LHCN-M2 (cell line): ENCODE results near the gene ELN. TPM values are rescaled to one million over a fixed set of nuclear protein-coding genes. Genes with fewer than 3 reads are reported as not detected.

Experiments used
- DNase-seq: peaks from one replicate; pipeline ENCODE4 v3.0.0-alpha.2; 2012; ENCODE audit warnings: low read depth
- total RNA-seq: library from RNA; depleted of rRNA; stranded (reverse); fragments of >200 nt; gene quantifications from 2 replicates; pipeline ENCODE4 v1.2.3, GENCODE V29; 2014

Gene ELN
- total RNA-seq, 1 experiment from 2014 or later: 3.3 TPM

GRCh38 chr7:74023092-74023536 is 4.9 kb upstream of the ELN start:
- peak; percentile 78 for DNase-seq

DNA sequence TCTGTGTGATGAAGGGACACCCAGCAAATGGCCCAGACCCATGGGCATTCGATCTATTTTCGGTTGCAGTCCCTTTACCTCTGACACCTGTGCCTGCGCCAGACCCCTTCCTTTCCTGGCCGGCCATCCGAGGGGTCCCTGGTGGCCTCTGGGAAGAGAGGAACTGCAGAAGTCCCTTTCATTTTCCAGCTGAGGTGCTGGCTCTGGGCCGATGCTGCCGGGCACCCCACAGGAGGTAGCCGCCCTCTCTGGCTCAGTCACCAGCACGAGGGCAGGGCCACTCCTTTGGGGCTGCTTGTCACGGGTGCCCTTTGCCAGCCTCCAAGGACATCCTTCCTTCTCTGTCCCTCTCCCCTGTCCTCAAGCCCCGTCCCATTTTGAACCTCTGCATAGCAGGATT is 4.2 kb upstream of the ELN start:
- no peak for DNase-seq

DNA sequence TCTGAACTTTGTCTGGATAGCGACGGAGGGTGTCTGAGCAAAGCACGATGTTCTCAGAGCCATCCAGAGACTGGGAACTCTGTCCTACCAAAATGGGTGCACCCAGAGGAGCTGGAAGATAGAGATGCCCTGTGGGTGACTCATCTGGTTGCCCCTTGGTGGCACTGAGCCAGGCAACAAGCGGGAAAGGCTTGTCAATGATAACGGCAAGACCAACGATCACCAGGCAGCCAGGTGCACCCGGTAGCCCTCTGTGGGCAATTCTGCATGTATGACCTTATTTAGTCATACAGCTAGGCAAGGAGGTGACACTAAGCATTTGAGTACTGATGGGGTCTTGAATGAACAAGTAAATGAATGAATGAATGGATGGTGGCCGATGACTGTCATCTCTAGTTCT is 2.8 kb upstream of the ELN start:
- no peak for DNase-seq

- no peak for DNase-seq
These were observed 2.2 kb upstream of the ELN start for GRCh38 chr7:74025730-74026129.

GRCh38 chr7:74026406-74026902 is 1.5 kb upstream of the ELN start:
- DNase-seq: no peak

DNA sequence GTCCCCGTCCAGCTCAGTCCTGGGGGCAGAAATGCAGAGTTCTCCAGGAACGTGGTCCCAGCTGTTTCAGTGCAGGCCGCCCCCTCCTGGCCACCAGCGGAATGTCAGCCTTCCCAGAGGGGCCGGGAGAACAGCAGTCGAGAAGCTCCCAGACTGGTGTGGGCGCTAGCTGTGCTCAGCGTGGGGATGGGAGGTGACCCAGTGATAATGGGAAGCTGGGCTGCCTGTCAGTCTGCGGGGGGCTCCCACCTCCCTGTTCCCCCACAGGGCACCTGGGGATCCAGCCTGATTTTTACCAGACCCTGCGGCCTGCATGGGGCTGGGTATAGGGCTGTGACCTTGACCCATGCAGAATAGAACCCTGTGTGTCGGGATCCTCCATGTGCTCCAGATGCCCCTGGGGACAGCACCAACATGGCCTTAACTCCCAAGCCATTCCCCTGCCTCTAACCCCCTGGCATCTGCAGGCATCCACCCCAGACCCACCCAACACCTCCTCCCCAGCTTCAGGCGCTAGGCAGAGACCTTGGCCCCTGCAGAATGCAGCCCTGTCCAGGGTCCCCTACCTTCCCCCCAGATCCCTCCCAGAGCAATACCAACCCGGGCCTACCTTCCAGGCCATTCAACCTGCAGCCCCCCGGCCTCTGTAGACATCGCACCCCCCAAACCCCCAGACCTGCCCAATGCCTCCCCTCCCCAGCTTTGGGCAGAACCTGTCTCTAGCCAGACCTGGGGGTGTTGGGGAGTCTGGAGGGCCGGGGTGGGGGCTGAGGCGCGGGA is 880 bp upstream of the ELN start:
- DNase-seq: peak; percentile 58

DNA sequence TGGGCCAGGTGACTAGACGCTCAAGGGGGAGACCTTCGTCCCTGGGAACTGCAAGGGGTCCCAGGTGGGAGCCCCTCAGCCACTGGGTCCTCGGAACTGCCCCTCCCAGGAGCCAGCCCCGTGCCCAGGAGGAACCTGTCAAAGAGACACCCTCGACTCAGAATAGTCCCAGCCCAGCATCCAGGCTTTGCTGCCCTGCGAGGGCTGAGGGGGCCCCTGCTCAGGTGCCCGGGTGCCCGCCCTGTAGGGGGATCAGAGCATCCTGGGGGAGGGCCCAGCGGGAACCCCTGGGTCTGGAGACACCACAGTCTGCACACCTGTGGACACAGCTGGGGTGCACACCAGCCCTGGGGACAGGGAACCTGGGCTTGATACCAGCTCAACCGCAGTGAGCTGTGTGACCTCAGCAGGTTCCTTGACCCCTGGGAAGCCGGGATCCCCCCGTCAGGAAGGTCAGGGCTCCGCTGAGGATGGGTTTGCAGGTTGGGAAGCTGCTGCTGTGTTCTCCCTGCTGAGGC is 407 bp downstream of the ELN start:
- no peak for DNase-seq

- no peak for DNase-seq
These were observed 1.3 kb downstream of the ELN start for GRCh38 chr7:74029089-74029785.

DNA sequence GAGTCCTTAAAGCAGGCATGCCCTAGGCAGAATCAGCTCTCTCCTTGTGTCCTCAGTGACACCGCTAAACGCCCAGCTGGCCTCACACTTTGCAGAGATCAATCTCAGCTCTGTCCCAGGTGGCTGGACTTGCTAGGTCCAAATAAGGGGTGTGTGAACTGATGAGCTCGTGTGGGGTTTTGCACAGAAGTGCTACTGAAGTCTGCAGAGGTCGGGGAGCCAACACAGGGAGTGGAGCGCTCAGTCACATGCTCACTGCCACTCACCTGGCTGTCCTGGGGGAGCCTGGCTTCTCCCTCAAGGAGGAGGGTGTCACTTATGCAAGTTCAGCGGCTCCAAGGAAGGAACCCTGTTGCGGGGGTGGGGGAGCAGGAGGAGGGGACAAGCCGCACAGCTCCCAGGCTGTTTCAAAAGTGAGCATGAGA is 2.0 kb downstream of the ELN start:
- no peak for DNase-seq

- no peak for DNase-seq
These were observed 2.9 kb downstream of the ELN start for GRCh38 chr7:74030861-74031260.

GRCh38 chr7:74031403-74032190 is 3.6 kb downstream of the ELN start:
- DNase-seq: peak; percentile 42

DNA sequence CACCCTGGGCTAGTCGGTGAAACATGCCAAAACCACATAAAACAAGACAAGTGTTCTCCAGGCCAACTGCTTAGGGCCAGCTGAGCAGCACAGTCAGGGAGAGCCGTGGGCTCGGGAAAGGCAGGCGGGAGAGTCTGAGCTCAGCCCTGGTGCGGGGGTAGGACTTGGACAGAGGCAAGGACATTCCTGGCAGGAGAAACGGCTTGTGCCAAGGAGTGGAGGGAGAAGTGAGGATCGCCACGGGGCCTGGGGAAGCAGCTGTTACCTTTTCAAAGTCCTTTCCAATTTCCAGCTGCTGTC is 4.2 kb downstream of the ELN start:
- peak; percentile 86 for DNase-seq

GRCh38 chr7:74032624-74033371 is 4.8 kb downstream of the ELN start:
- DNase-seq: no peak

DNA sequence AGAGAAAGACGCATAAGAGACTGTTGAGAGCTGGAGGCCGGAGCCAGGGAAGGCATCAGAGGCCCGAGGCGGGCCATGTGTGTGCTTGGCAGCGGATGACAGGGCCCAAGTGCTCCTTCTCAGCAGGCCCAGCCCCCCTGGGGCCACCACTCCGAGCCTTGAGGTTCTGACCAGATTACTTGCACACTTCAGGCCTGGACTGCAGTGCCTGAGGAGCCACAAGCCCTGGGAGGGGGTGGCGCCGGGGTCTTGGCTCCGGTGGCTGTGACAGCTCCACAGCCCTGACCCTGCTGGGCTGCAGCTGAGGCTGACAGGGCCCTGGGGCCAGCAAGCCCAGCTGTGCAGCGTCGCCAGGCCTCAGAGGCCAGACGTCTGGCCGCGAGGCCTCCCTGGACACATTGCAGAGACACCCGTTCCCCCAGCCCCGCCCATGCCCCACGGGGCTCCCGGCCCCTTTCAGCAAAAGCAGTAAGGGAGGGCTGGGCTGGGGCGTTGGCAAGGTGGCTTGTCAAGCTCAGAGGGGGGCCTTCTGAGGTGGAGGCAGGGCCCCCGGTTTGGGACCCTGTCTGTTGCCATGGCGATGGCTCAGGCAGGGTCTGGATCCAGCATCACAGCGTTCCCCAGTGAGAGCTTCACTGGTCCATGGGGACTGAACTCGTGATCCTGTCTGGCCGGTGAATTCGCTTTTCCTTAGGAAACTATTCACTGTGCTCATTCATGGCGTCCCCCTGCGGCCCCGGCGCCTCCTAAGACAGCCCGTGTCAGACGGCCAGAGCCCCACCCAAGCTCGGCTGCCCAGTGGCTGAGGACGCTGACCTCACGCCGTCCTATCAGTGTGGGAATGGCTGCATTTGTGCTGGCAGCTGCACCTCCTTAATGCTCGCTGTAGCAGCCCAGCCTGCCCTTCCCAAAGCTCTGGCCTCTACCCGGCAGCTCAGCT is 5.7 kb downstream of the ELN start:
- no peak for DNase-seq

- no peak for DNase-seq
These were observed 9.6 kb downstream of the ELN start for GRCh38 chr7:74037609-74038008.

DNA sequence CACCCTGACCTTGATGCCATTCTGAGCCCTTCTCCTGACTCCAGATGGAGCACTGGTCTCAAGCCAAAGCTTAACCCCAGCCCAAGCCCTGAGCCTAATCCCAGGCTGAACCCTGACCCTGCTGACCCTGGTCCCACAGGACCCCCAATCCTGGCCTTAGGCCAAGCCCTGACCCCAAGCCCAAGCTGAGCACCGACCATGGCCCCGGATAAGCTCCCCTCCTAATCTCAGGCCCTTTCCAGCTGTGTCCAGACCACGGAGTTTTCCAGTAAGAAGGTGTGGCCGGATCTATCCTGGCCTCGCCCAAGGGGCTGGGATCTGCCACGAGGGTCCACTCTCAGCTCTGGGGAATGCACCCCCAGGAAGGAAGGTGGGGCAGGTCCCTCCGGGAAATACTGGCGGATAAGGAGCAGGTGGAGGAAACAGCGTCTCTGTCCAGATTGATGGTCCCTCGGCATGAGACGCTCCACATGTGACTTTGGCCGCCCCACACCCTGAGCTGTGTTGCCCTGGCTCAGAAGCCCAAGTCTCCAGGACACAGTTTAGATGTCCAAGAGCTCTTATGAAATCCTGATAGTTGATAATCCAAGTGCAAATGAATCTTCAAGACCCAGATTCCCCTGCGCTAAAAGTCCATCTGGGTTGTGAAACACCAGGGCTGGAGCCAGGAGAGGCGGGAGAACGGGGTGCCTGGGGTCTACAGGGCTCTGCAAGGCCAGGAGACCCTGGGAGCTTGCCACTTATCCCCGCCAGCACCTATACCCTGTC is 10.4 kb downstream of the ELN start:
- no peak for DNase-seq

DNA sequence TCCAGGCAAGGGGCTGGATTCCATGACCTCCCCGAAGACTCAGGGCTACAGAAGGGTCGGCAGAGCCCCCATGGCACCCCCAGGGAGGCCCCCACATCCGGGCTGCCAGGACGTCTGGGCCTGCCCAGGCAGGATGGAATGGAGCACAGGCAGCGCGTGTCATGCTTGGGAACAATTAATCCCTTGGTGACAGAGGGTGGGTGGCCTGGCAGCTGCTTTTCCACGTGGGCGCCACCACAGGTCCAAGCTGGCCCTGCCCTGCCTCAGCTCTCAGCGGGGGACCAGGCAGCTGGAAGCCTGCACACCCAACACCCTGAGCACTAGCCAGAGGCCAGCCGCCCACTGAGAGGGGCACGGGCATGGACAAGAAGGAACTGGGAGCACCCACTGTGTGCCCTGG is 11.4 kb downstream of the ELN start:
- DNase-seq: peak; percentile 81

DNA sequence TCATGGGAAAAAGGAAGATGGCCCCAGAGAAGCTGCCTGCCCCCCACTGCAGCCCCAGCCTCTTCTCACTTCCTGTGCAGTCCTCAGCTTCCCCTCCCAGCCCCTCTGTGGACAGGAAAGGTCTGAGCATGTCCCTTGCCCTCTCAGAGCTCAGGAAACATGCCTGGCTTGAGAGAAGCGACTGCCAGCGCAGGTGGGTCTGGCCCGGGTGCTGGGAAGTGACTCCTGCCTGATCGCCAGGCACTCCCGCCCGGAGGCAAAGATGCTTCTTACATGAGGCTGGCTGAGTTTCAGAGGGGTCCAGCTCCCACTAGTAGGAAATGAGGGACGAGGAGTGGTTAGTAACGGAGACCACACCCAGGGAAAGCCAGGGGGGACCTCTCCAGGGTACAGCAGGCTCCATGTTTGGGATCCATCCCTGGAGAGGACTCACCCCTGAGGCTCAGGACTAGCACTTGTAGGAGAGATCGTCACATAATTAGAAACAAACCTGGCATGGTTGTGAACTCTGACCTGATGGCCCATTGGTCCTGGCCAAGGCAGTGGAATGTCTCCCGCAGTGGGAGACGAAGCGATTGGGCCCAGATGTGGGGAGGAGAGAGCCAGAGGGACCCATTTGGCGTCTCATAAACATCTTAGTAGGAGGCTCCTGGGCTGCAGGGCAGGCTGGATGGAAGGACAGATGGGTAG is 12.3 kb downstream of the ELN start:
- DNase-seq: no peak
